B cell (primary cell): ENCODE results near the gene TAL1. TPM values are rescaled to one million over a fixed set of nuclear protein-coding genes. Genes with fewer than 3 reads are reported as not detected.

Source experiments
- ATAC-seq: fragments of 200-7000 bp; cut with Tn5 transposase; one replicate; pipeline ENCODE4 v1.10.0; 2021; ENCODE audit warnings: low read depth, mild to moderate bottlenecking, moderate number of reproducible peaks, moderate library complexity
- CTCF ChIA-PET: fragments of 350-600 bp; sonication (Branson Sonifier 250); formaldehyde crosslinking; loops from one replicate; lab custom pipeline; 2021; ENCODE audit warnings: antibody characterized with exemption, inconsistent platforms; lab: Charles Lee
- POLR2A ChIA-PET: fragments of 350-600 bp; sonication (Branson Sonifier 250); formaldehyde crosslinking; loops from one replicate; lab custom pipeline; 2021; ENCODE audit warnings: antibody characterized with exemption; lab: Charles Lee
- DNase-seq: peaks from one replicate; pipeline ENCODE4 v3.0.0; 2013
- H2AFZ ChIP-seq: 2 replicates; pipeline ENCODE4 v1.6.1; 2012; ENCODE audit warnings: mild to moderate bottlenecking, low read depth, low read length; ENCODE audit not compliant: insufficient read depth, poor library complexity, severe bottlenecking
- H3K27ac ChIP-seq, 2 donors: 1 replicate in 1 of 2; 2 replicates in 1 of 2; pipeline ENCODE4 v1.5.1; 2012 to 2013; ENCODE audit warnings: low read length in 2 of 2, mild to moderate bottlenecking in 2 of 2, moderate library complexity in 1 of 2
- H3K27me3 ChIP-seq, 4 experiments: fragments of 200-600 bp in 1 of 4; sonication (generic) in 1 of 4; replicated peaks in 1 of 4; 1 replicate in 2 of 4; 2 replicates in 2 of 4; pipeline versions ENCODE4 v1.6.1 to v1.7.0; 2013 to 2016; ENCODE audit warnings: low read length in 3 of 4, mild to moderate bottlenecking in 2 of 4, mixed read lengths in 1 of 4, moderate library complexity in 1 of 4; ENCODE audit not compliant: insufficient read depth in 4 of 4, control insufficient read depth in 3 of 4; ENCODE audit errors: control extremely low read depth in 1 of 4
- H3K36me3 ChIP-seq, 2 experiments: replicated peaks in 1 of 2; 1 replicate in 1 of 2; 2 replicates in 1 of 2; pipeline versions ENCODE4 v1.6.1 to v1.7.1; 2013; ENCODE audit warnings: low read length in 1 of 2; ENCODE audit not compliant: insufficient read depth in 2 of 2, control insufficient read depth in 1 of 2; ENCODE audit errors: control extremely low read depth in 1 of 2, extremely low read depth in 1 of 2
- H3K4me1 ChIP-seq, 2 donors: fragments of 200-600 bp in 1 of 2; sonication (generic) in 1 of 2; 1 replicate in 1 of 2; 2 replicates in 1 of 2; pipeline versions ENCODE4 v1.5.1 to v1.6.1; 2013 to 2017; ENCODE audit warnings: low read length in 2 of 2; ENCODE audit not compliant: control insufficient read depth in 2 of 2, insufficient read depth in 2 of 2
- H3K4me2 ChIP-seq: replicated peaks from 2 replicates; pipeline ENCODE3; 2012; ENCODE audit warnings: mild to moderate bottlenecking, low read depth, low read length; ENCODE audit not compliant: poor library complexity, severe bottlenecking
- H3K4me3 ChIP-seq, 5 experiments: fragments of 200-600 bp in 1 of 5; sonication (generic) in 1 of 5; 1 replicate in 3 of 5; 2 replicates in 2 of 5; pipeline versions ENCODE4 v1.5.1 to v1.7.0; 2011 to 2016; ENCODE audit warnings: low read length in 4 of 5, mild to moderate bottlenecking in 4 of 5, low read depth in 2 of 5, control low read depth in 1 of 5, moderate library complexity in 1 of 5; ENCODE audit not compliant: insufficient read depth in 1 of 5; ENCODE audit errors: control extremely low read depth in 1 of 5, extremely low read depth in 1 of 5
- H3K79me2 ChIP-seq: fragments of 200-600 bp; sonication (generic); one replicate; pipeline ENCODE4 v1.6.0; 2016; ENCODE audit warnings: low read length; ENCODE audit not compliant: control insufficient read depth, insufficient read depth
- H3K9ac ChIP-seq: fragments of 200-600 bp; sonication (generic); 2 replicates; pipeline ENCODE4 v1.6.1; 2017; ENCODE audit warnings: mild to moderate bottlenecking, low read length, moderate library complexity
- H3K9me3 ChIP-seq, 3 donors: one replicate each; pipeline versions ENCODE4 v1.6.1 to v1.7.1; 2013; ENCODE audit warnings: low read length in 2 of 3; ENCODE audit not compliant: control insufficient read depth in 2 of 3, insufficient read depth in 1 of 3; ENCODE audit errors: control extremely low read depth in 1 of 3
- H4K20me1 ChIP-seq: 2 replicates; pipeline ENCODE4 v1.6.0; 2012; ENCODE audit warnings: mild to moderate bottlenecking, low read length; ENCODE audit not compliant: insufficient read depth, control insufficient read depth, poor library complexity, severe bottlenecking
- H3K27ac Mint-ChIP-seq: one replicate; pipeline ENCODE4 v1.8.0; 2021; ENCODE audit warnings: mixed read lengths
- H3K27me3 Mint-ChIP-seq: one replicate; pipeline ENCODE4 v1.8.0; 2021; ENCODE audit warnings: mixed read lengths
- H3K4me1 Mint-ChIP-seq: one replicate; pipeline ENCODE4 v1.8.0; 2021; ENCODE audit warnings: mixed read lengths
- H3K4me3 Mint-ChIP-seq: one replicate; pipeline ENCODE4 v1.8.0; 2021; ENCODE audit warnings: mixed read lengths
- H3K9me3 Mint-ChIP-seq: one replicate; pipeline ENCODE4 v1.8.0; 2022; ENCODE audit warnings: mixed read lengths; ENCODE audit not compliant: insufficient read depth
- CTCF ChIP-seq: fragments of 200-600 bp; IDR thresholded peaks from one replicate; pipeline ENCODE4 v1.8.0; 2022; ENCODE audit warnings: antibody characterized with exemption, mild to moderate bottlenecking
- EZH2 ChIP-seq: IDR thresholded peaks from 2 replicates; pipeline ENCODE4 v1.6.1; 2012; ENCODE audit warnings: borderline replicate concordance, low read depth, mild to moderate bottlenecking, moderate library complexity, low read length; ENCODE audit not compliant: insufficient read depth, poor library complexity, severe bottlenecking
- WGBS: methylation state at CpG from one replicate; pipeline ENCODE4 v1.1.5; 2013; ENCODE audit warnings: missing lambda C conversion rate; ENCODE audit not compliant: insufficient coverage; 5-methylcytosine and 5-hydroxymethylcytosine counted together
- intact Hi-C: fragments of 100-400 bp; cut with micrococcal nuclease; formaldehyde crosslinking; loops from one replicate; pipeline ENCODE4 v1.10.0; 2022
- polyA plus RNA-seq: library from polyadenylated mRNA; depleted of rRNA; stranded (reverse); fragments of >200 nt; gene quantifications from 2 replicates; pipeline ENCODE4 v1.2.3, GENCODE V29; 2012
- total RNA-seq, 2 donors: library from RNA; stranded (reverse); fragments of 120-200 nt in 1 of 2; gene quantifications; 1 replicate in 1 of 2; 2 replicates in 1 of 2; pipeline versions ENCODE4 v1.2.3 to v1.2.4, GENCODE V29; 2013 to 2022

Gene TAL1
- total and polyA plus RNA-seq, 2 donors (not counting 1 experiment from before 2014, with no cell fraction given), result not detected

GRCh38 chr1:47201179-47201578, 30.8 kb downstream of the TAL1 start:
- H3K4me2 ChIP-seq, result no peak overlapping the region
- Mint-ChIP-seq H3K4me3 (no peak overlapping the region), H3K9me3 (peaks cover 3% of the 10 kb centered on the region), H3K4me1 (peaks cover 6% of the 10 kb centered on the region), H3K27ac (no peak overlapping the region), H3K27me3 (peaks cover 50% of the 10 kb centered on the region)
- no peaks in the 10 kb centered on the region for H3K36me3 ChIP-seq
- H4K20me1 ChIP-seq, result no peaks in the 10 kb centered on the region
- TF ChIP-seq CTCF (no peak), EZH2 (no peak)
- DNase-seq (no peak), ATAC-seq (no peak)
- CTCF ChIA-PET, result interaction anchor here (1.1 to 3.9 kb wide), 4 partner anchors 8 to 505 kb away, joined by 3 to 22 read pairs (median 4); partner anchors contain the start of gene PDZK1IP1
- 57% methylated on average over 3 of the region's 4 CpGs for WGBS
- H3K9ac ChIP-seq, result no peak overlapping the region
- H3K9me3 ChIP-seq, result no peaks in the 10 kb centered on the region
- intact Hi-C loops, result no loop called here
- POLR2A ChIA-PET, result no interaction called here
- no peak overlapping the region for H3K4me3 ChIP-seq
- peaks cover 0 to 5% (median 2%) of the 10 kb centered on the region in 4 experiments for H3K27me3 ChIP-seq
- no peak overlapping the region for H2AFZ ChIP-seq
- no peak overlapping the region for H3K27ac ChIP-seq
- H3K4me1 ChIP-seq, result no peaks in the 10 kb centered on the region
- H3K79me2 ChIP-seq, result no peaks in the 10 kb centered on the region

- Histone ChIP-seq H2AFZ (no peak overlapping the region), H3K79me2 (no peaks in the 10 kb centered on the region), H4K20me1 (no peaks in the 10 kb centered on the region), H3K9ac (no peak overlapping the region), H3K4me3 (no peak overlapping the region), H3K27ac (no peak overlapping the region), H3K36me3 (no peaks in the 10 kb centered on the region), H3K4me1 (no peaks in the 10 kb centered on the region), H3K4me2 (no peak overlapping the region), H3K9me3 (no peaks in the 10 kb centered on the region), H3K27me3 (peaks cover 0 to 3% (median 0%) of the 10 kb centered on the region in 4 experiments)
- WGBS, result 89% methylated on average over 4 of the region's 4 CpGs
- Mint-ChIP-seq H3K9me3 (peaks cover 2% of the 10 kb centered on the region), H3K4me1 (peaks cover 2% of the 10 kb centered on the region), H3K27ac (no peak overlapping the region), H3K27me3 (peaks cover 32% of the 10 kb centered on the region), H3K4me3 (no peak overlapping the region)
- ATAC-seq (no peak), DNase-seq (no peak)
- intact Hi-C loops, result no loop called here
- ChIA-PET POLR2A (no interaction called here), CTCF (no interaction called here)
- TF ChIP-seq EZH2 (no peak), CTCF (no peak)
These were observed 33.8 kb downstream of the TAL1 start for GRCh38 chr1:47198214-47198613.
